ENCODE measurements around the gene PARD6G. TPM values are rescaled to one million over a fixed set of nuclear protein-coding genes. Genes with fewer than 3 reads are reported as not detected.

The PARD6G gene
- total and polyA plus RNA-seq, 2 of the 8 experiments (the other 6 are each of a cell fraction or from before 2014, with no cell fraction given) = 11.3 to 17.9 TPM

DNA sequence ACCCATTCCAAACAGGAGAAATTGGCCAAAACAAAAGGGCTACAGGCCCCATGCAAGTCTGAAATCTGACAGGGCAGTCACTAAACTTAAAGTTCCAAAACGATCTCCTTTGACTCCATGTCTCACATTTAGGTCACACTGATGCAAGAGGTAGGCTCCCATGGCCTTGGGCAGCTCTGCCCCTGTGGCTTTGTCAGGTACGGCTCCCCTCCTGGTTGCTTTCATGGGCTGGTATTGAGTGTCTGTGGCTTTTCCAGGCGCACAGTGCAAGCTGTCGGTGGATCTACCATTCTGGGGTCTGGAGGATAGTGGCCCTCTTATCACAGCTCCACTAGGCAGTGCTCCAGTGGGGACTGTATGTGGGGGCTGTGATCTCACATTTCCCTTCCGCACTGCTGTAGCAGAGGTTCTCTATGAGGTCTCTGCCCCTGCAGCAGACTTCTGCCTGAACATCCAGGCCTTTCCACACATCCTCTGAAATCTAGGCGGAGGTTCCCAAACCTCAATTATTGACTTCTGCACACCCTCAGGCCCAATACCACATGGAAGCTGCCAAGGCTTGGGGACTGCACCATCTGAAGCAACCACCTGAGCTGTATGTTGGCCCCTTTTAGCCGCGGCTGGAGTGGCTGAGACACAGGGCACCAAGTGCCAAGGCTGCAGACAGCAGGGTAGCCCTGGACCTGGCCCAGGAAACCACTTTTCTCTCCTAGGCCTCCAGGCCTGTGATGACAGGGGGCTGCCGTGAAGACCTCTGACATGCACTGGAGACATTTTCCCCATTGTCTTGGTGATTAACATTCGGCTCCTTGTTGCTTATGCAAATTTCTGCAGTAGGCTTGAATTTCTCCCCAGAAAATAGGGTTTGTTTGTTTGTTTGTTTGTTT is 28.7 kb downstream of the PARD6G start:
- H3K4me3 ChIP-seq (ENCODE audit: extremely low read depth in 1 of 4, insufficient read depth in 2 of 4, low read depth in 3 of 4, low read length in 4 of 4) = no peak overlapping the region
- no peak overlapping the region for H2AFZ ChIP-seq (ENCODE audit: low read length)
- no peak overlapping the region for H4K8ac ChIP-seq (ENCODE audit: extremely low read depth, insufficient read depth, low read length)
- FAIRE-seq (no peak), DNase-seq (ENCODE audit: low read depth in 1 of 2, low spot score in 2 of 2) (peak in 1 of 2 experiments; percentile 37)
- H3K79me2 ChIP-seq (ENCODE audit: control insufficient read depth in 1 of 2, insufficient read depth in 2 of 2, low read length in 2 of 2) = peaks cover 0 to 2% of the 10 kb centered on the region in 2 experiments; a peak in 1 of 4 replicates
- WGBS, 2 experiments (ENCODE audit: extremely low coverage in 1 of 2, insufficient coverage in 1 of 2, insufficient read length in 1 of 2, insufficient replicate concordance in 2 of 2, low coverage in 1 of 2, low lambda C conversion rate in 2 of 2, missing lambda C conversion rate in 1 of 2) = 78% methylated on average over 10 of the region's 10 CpGs; no CpG with 5 or more reads in 1 of the 2 experiments
- no peak overlapping the region for H2BK15ac ChIP-seq (ENCODE audit: low read length)
- no peak overlapping the region for H3K4me2 ChIP-seq (ENCODE audit: insufficient read depth in 1 of 2, low read depth in 2 of 2, low read length in 2 of 2)
- no peaks in the 10 kb centered on the region for H3K79me1 ChIP-seq (ENCODE audit: low read depth, low read length)
- H2BK12ac ChIP-seq (ENCODE audit: low read depth, low read length) = no peak overlapping the region
- H3K23ac ChIP-seq (ENCODE audit: insufficient read length) = no peak overlapping the region
- no peaks in the 10 kb centered on the region for H3K23me2 ChIP-seq (ENCODE audit: low read depth, low read length)
- H3K4ac ChIP-seq (replicated peaks; ENCODE audit: insufficient read length, low read depth, low read length) = no peak overlapping the region
- no peak overlapping the region for H2BK120ac ChIP-seq (replicated peaks; ENCODE audit: low read depth, low read length)
- TF ChIP-seq RFX5 (IDR thresholded peaks at IDR 0.05; ENCODE audit: borderline replicate concordance, low read depth, low read length) (no peak), ATF2 (IDR thresholded peaks at IDR 0.05; ENCODE audit: low read length) (no peak), FOSL1 (IDR thresholded peaks at IDR 0.05; ENCODE audit: insufficient read depth, low read depth, low read length) (no peak)
- ChIA-PET CTCF (ENCODE audit: partially characterized antibody) (interaction anchor here (0.9 to 1.6 kb wide), 2 partner anchors 18 kb away, joined by 3 to 6 read pairs; no protein-coding TSS in a partner anchor), POLR2A (ENCODE audit: partially characterized antibody) (interaction anchor here (1.0 to 2.1 kb wide), 2 partner anchors 9 to 22 kb away, joined by 3 to 4 read pairs; no protein-coding TSS in a partner anchor)
- no peak overlapping the region for H3K18ac ChIP-seq (ENCODE audit: extremely low read depth, low read length)
- no peak overlapping the region for H2BK5ac ChIP-seq (ENCODE audit: low read depth, low read length)
- H2AK5ac ChIP-seq (ENCODE audit: low read depth, low read length) = no peak overlapping the region
- no peak overlapping the region for H3K9ac ChIP-seq (replicated peaks in 1 of 4; ENCODE audit: extremely low read depth in 1 of 4, low read depth in 3 of 4, low read length in 3 of 4)
- H4K5ac ChIP-seq (ENCODE audit: insufficient read length, low read depth, low read length) = no peak overlapping the region
- H3K56ac ChIP-seq (replicated peaks; ENCODE audit: insufficient read length, low read depth, low read length) = no peak overlapping the region
- H4K20me1 ChIP-seq (replicated peaks in 1 of 2; ENCODE audit: control insufficient read depth in 1 of 2, insufficient read depth in 2 of 2, low read length in 2 of 2) = peaks cover under 1 to 1% of the 10 kb centered on the region in 2 experiments
- no peak overlapping the region for H3K14ac ChIP-seq (ENCODE audit: insufficient read length)
- H3K36me3 ChIP-seq (ENCODE audit: control insufficient read depth in 2 of 4, insufficient read depth in 4 of 4, low read length in 3 of 4) = no peaks in the 10 kb centered on the region
- no peak overlapping the region for H2BK20ac ChIP-seq (ENCODE audit: low read length)
- no peaks in the 10 kb centered on the region for H3K27me3 ChIP-seq (replicated peaks in 1 of 4; ENCODE audit: control insufficient read depth in 3 of 4, extremely low read depth in 1 of 4, insufficient read depth in 3 of 4, low read length in 3 of 4)
- H3K27ac ChIP-seq (ENCODE audit: low read depth, low read length) = no peak overlapping the region
- H3K9me3 ChIP-seq (ENCODE audit: insufficient read depth in 2 of 2, low read depth in 1 of 2, low read length in 1 of 2) = peaks cover 4% of the 10 kb centered on the region in 2 experiments; a peak in 2 of 4 replicates
- peaks cover 0 to 5% (median 0%) of the 10 kb centered on the region in 4 experiments; a peak in 1 of 7 replicates for H3K4me1 ChIP-seq (replicated peaks in 1 of 4; ENCODE audit: control insufficient read depth in 3 of 4, insufficient read depth in 4 of 4, low read length in 3 of 4)
- no peak overlapping the region for H4K91ac ChIP-seq (replicated peaks; ENCODE audit: insufficient read length, low read length)

Measured in H1 (cell line).